AG04450 (cell line): ENCODE measurements around the gene UBE2E2. TPM values are rescaled to one million over a fixed set of nuclear protein-coding genes. Genes with fewer than 3 reads are reported as not detected.

Experiments
- CTCF ChIA-PET: fragments of 300-600, 350-600 bp; formaldehyde crosslinking; extraction: SDS; loops from one replicate; lab custom pipeline; 2022; ENCODE audit warnings: antibody characterized with exemption, inconsistent platforms; lab: Charles Lee
- POLR2A ChIA-PET: fragments of 350-600 bp; formaldehyde crosslinking; extraction: SDS; loops from one replicate; lab custom pipeline; 2021; ENCODE audit warnings: antibody characterized with exemption, inconsistent platforms; lab: Yijun Ruan, JAX
- DNase-seq: peaks from one replicate; pipeline ENCODE4 v3.0.0-alpha.2; 2011; ENCODE audit warnings: low read depth, low spot score
- H3K27ac ChIP-seq: one replicate; pipeline ENCODE4 v1.5.1; 2012; ENCODE audit warnings: low read depth, low read length, control low read depth
- H3K27me3 ChIP-seq: one replicate; pipeline ENCODE4 v1.6.0; 2012; ENCODE audit warnings: low read length; ENCODE audit not compliant: control insufficient read depth, insufficient read depth
- H3K4me3 ChIP-seq: 2 replicates; pipeline ENCODE4 v1.5.1; 2011; ENCODE audit warnings: mild to moderate bottlenecking, low read depth, low read length, control low read depth
- H3K9me3 ChIP-seq: 2 replicates; pipeline ENCODE4 v1.5.1; 2012; ENCODE audit warnings: low read length; ENCODE audit not compliant: control insufficient read depth, insufficient read depth
- CTCF ChIP-seq: IDR thresholded peaks from 2 replicates; pipeline ENCODE4 v1.5.1; 2011; ENCODE audit warnings: low read depth, low read length, control low read depth, inconsistent platforms
- polyA plus RNA-seq: library from polyadenylated mRNA; depleted of rRNA; stranded (reverse); fragments of >200 nt; gene quantifications from 2 replicates; pipeline ENCODE4 v1.2.3, GENCODE V29; 2011

Gene UBE2E2
- polyA plus RNA-seq, 1 experiment, result 43.2 TPM

- no peak overlapping the region for H3K27ac ChIP-seq
These were observed 272.3 kb downstream of the UBE2E2 start for GRCh38 chr3:23475446-23475845.

GRCh38 chr3:23479026-23479425 lies 275.9 kb downstream of the UBE2E2 start:
- H3K27me3 ChIP-seq, result no peaks in the 10 kb centered on the region
- TF ChIP-seq CTCF, result no peak
- H3K4me3 ChIP-seq, result no peak overlapping the region
- ChIA-PET CTCF (no interaction called here), POLR2A (no interaction called here)
- peaks cover 17% of the 10 kb centered on the region for H3K9me3 ChIP-seq
- no peak for DNase-seq
- H3K27ac ChIP-seq, result no peak overlapping the region

More at GRCh38 chr3:23475446-23475845, 272.3 kb downstream of the UBE2E2 start:
- CTCF ChIA-PET, result no interaction called here
- no peak for TF ChIP-seq CTCF
- Histone ChIP-seq H3K9me3 (peaks cover 16% of the 10 kb centered on the region), H3K27me3 (no peaks in the 10 kb centered on the region), H3K4me3 (no peak overlapping the region)
- POLR2A ChIA-PET, result no interaction called here
- no peak for DNase-seq

- no peak overlapping the region for H3K4me3 ChIP-seq
- H3K27me3 ChIP-seq, result no peaks in the 10 kb centered on the region
- no peak for TF ChIP-seq CTCF
- peaks cover 17% of the 10 kb centered on the region for H3K9me3 ChIP-seq
- no peak for DNase-seq
- no peak overlapping the region for H3K27ac ChIP-seq
- ChIA-PET CTCF (no interaction called here), POLR2A (no interaction called here)
These were observed 276.6 kb downstream of the UBE2E2 start for GRCh38 chr3:23479615-23480328.

GRCh38 chr3:23480329-23480714 lies 277.2 kb downstream of the UBE2E2 start:
- H3K9me3 ChIP-seq, result peaks cover 17% of the 10 kb centered on the region
- H3K27me3 ChIP-seq, result no peaks in the 10 kb centered on the region
- CTCF ChIA-PET, result no interaction called here
- H3K27ac ChIP-seq, result no peak overlapping the region
- DNase-seq, result no peak
- TF ChIP-seq CTCF, result no peak
- POLR2A ChIA-PET, result no interaction called here
- H3K4me3 ChIP-seq, result no peak overlapping the region

GRCh38 chr3:23481011-23481615 lies 278.0 kb downstream of the UBE2E2 start:
- no peaks in the 10 kb centered on the region for H3K27me3 ChIP-seq
- H3K4me3 ChIP-seq, result no peak overlapping the region
- ChIA-PET POLR2A (no interaction called here), CTCF (no interaction called here)
- DNase-seq, result no peak
- TF ChIP-seq CTCF, result no peak
- H3K27ac ChIP-seq, result no peak overlapping the region
- H3K9me3 ChIP-seq, result peaks cover 21% of the 10 kb centered on the region
